ENCODE data around the gene ETV1. TPM values are rescaled to one million over a fixed set of nuclear protein-coding genes. Genes with fewer than 3 reads are reported as not detected.

ETV1 gene
- total RNA-seq, 6 experiments from 2014 or later = 3.3 to 8.2 (median 5.6) TPM

DNA sequence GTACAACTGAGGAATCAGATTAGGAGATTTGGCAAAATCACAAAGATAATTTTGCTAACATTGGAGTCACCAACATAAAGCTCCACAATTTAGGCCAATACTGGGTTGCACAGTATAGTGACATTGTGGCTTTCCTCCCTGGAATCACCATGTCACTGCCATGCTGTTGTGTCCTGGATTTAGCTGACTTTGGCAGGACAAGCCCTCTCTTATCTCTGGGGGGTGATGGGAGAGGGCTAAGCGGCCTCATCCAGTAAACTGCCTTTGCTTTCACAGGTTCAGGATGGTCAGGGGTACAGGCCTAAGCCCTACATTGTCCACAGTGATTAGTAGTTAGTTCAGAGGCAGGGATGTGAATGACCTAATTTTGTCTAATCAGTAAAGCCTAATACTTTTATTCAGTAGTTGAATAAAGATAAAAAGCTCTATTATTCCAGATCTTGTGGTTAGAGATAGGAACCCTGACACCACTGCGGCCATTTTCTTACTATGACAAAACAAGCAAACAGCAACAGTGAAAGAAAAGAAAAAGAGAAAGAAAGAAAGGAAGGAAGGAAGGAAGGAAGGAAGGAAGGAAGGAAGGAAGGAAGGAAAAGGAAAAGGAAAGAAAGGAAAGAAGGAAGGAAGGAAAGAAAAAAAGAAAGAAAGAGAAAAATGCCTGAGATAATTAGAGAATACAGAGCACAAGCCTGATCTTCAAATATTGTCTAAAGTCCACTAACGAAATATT, 140.1 kb downstream of the ETV1 start:
- 70% methylated on average over 2 of the region's 3 CpGs for WGBS (ENCODE audit: insufficient coverage, low coverage, low lambda C conversion rate, missing lambda C conversion rate)
- TF ChIP-seq, protein P1, sequence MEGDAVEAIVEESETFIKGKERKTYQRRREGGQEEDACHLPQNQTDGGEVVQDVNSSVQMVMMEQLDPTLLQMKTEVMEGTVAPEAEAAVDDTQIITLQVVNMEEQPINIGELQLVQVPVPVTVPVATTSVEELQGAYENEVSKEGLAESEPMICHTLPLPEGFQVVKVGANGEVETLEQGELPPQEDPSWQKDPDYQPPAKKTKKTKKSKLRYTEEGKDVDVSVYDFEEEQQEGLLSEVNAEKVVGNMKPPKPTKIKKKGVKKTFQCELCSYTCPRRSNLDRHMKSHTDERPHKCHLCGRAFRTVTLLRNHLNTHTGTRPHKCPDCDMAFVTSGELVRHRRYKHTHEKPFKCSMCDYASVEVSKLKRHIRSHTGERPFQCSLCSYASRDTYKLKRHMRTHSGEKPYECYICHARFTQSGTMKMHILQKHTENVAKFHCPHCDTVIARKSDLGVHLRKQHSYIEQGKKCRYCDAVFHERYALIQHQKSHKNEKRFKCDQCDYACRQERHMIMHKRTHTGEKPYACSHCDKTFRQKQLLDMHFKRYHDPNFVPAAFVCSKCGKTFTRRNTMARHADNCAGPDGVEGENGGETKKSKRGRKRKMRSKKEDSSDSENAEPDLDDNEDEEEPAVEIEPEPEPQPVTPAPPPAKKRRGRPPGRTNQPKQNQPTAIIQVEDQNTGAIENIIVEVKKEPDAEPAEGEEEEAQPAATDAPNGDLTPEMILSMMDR (IDR thresholded peaks at IDR 0.05) = no peak
- TF ChIP-seq POLR2A (IDR thresholded peaks at IDR 0.05) = no peak
- Histone ChIP-seq H3K9me3 (no peaks in the 10 kb centered on the region), H3K4me1 (no peaks in the 10 kb centered on the region), H3K27ac (no peak overlapping the region), H3K27me3 (no peaks in the 10 kb centered on the region), H3K36me3 (no peaks in the 10 kb centered on the region), H3K4me3 (no peak overlapping the region)
- intact Hi-C loops (cut with DNase I) = no loop called here
- DNase-seq (no peak), ATAC-seq (no peak)

DNA sequence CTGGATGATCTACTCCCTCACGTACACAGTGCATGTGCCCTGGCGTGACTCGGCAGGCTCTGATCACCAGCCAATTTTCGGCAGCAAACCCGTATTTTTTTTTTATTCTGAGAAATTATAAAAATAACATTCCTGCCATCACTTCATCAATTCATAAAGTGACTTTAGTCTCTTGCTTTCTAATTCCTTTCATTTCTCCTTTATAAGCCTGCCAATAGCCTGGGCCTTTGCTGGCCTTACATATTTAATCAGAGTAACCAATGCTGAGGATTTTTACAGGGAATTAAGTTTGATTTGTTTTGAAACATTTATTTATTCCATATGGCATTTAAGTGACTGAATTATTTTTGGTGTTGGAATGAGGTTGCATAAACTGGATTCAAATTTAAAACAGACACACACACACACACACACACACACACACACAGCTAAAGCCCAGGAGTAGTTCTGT, 140.8 kb downstream of the ETV1 start:
- no peak for ATAC-seq
- intact Hi-C loops (cut with DNase I) = no loop called here

DNA sequence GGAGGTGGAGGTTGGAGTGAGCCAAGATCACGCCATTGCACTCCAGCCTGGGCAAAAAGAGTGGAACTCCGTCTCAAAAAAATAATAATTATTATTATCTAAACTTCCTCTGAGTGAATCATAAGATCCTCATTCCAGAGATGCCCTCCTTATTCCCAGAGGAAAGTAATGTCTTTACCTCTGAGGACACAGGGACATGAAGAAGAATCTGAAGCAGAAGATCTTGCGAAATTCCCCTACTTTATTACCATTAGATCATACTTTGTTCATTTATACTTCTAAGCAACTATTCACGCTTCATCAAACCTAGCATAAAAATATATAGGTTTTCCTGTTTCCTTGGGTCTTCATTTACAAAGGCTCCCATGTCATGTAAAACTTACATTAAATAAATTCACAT, 143.1 kb downstream of the ETV1 start:
- H3K9me3 ChIP-seq = no peaks in the 10 kb centered on the region
- 74% methylated on average over 4 of the region's 4 CpGs for WGBS (ENCODE audit: insufficient coverage, low coverage, low lambda C conversion rate, missing lambda C conversion rate)
- DNase-seq = no peak
- H3K36me3 ChIP-seq = no peaks in the 10 kb centered on the region
- no peaks in the 10 kb centered on the region for H3K4me1 ChIP-seq
- no peak for ATAC-seq
- TF ChIP-seq, protein P1 (IDR thresholded peaks at IDR 0.05) = no peak
- TF ChIP-seq POLR2A (IDR thresholded peaks at IDR 0.05) = no peak
- no peak overlapping the region for H3K4me3 ChIP-seq
- intact Hi-C loops (cut with DNase I) = no loop called here
- H3K27me3 ChIP-seq = no peaks in the 10 kb centered on the region
- H3K27ac ChIP-seq = no peak overlapping the region

More for the DNA sequence above, 140.8 kb downstream of the ETV1 start:
- 87% methylated on average over 5 of the region's 5 CpGs for WGBS (ENCODE audit: insufficient coverage, low coverage, low lambda C conversion rate, missing lambda C conversion rate)
- Histone ChIP-seq H3K4me1 (no peaks in the 10 kb centered on the region), H3K27me3 (no peaks in the 10 kb centered on the region), H3K36me3 (no peaks in the 10 kb centered on the region), H3K4me3 (no peak overlapping the region), H3K27ac (no peak overlapping the region), H3K9me3 (no peaks in the 10 kb centered on the region)
- DNase-seq = no peak
- TF ChIP-seq, protein P1 (IDR thresholded peaks at IDR 0.05) = no peak
- TF ChIP-seq POLR2A (IDR thresholded peaks at IDR 0.05) = no peak

DNA sequence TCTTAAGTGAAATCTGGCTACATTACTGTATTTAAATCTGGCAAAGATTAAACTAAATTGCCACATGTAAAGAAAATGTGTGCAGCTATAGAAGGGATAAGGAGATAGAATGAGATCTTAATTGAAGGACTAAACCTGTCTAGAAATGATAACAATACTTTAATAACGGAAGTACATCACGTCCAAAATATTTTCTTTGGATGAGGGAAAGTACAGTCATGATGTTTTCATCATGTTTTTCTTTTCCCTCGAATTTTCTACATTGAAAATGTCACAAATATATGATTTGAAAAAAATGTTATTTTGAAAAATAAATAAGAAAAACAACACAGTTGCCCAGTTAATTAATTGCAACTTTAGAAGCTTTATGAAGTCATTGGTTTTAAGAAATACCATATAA, 143.9 kb downstream of the ETV1 start:
- no peak overlapping the region for H3K27ac ChIP-seq
- H3K9me3 ChIP-seq = no peaks in the 10 kb centered on the region
- H3K4me3 ChIP-seq = no peak overlapping the region
- H3K36me3 ChIP-seq = no peaks in the 10 kb centered on the region
- DNase-seq (no peak), ATAC-seq (no peak)
- intact Hi-C loops (cut with DNase I) = no loop called here
- TF ChIP-seq POLR2A (IDR thresholded peaks at IDR 0.05) = no peak
- TF ChIP-seq, protein P1 (IDR thresholded peaks at IDR 0.05) = no peak
- no peaks in the 10 kb centered on the region for H3K4me1 ChIP-seq
- H3K27me3 ChIP-seq = no peaks in the 10 kb centered on the region
- WGBS (ENCODE audit: insufficient coverage, low coverage, low lambda C conversion rate, missing lambda C conversion rate) = 67% methylated on average over 3 of the region's 3 CpGs

Measured in right lobe of liver (tissue), 6 donors.